ENCODE results near the gene TSEN2. TPM values are rescaled to one million over a fixed set of nuclear protein-coding genes. Genes with fewer than 3 reads are reported as not detected.

The TSEN2 gene
- total RNA-seq, 4 donors from 2014 or later: 20.9 to 47.6 (median 30.1) TPM

GRCh38 chr3:12521010-12521409 is 36.7 kb downstream of the TSEN2 start:
- in situ Hi-C loops (cut with MboI; ENCODE audit: low pct_ligation_motif_present in 1 of 4, low pct_unique_long_range_greater_than_20kb in 1 of 4, low sequenced_read_pairs in 3 of 4): no loop called here
- H3K4me3 ChIP-seq: no peak overlapping the region
- H3K27ac ChIP-seq: no peak overlapping the region
- no peaks in the 10 kb centered on the region for H3K9me3 ChIP-seq
- TF ChIP-seq POLR2A (IDR thresholded peaks at IDR 0.05) (no peak), EP300 (IDR thresholded peaks at IDR 0.05; ENCODE audit: low read depth) (no peak), CTCF (IDR thresholded peaks at IDR 0.05) (no peak), POLR2AphosphoS5 (IDR thresholded peaks at IDR 0.05) (no peak)
- no peaks in the 10 kb centered on the region for H3K4me1 ChIP-seq
- peaks cover 0 to 4% (median 0%) of the 10 kb centered on the region in 4 donors for H3K36me3 ChIP-seq
- H3K27me3 ChIP-seq: no peaks in the 10 kb centered on the region
- no peak for DNase-seq
- WGBS, 2 donors (ENCODE audit: low coverage in 1 of 2): 94 to 100% methylated on average over 1 to 2 of the region's 2 CpGs
- intact Hi-C loops (cut with DNase I; ENCODE audit: low total_unique reads): no loop called here

GRCh38 chr3:12522721-12523120 is 38.4 kb downstream of the TSEN2 start:
- Histone ChIP-seq H3K4me3 (no peak overlapping the region), H3K4me1 (no peaks in the 10 kb centered on the region), H3K27ac (no peak overlapping the region), H3K27me3 (no peaks in the 10 kb centered on the region), H3K9me3 (no peaks in the 10 kb centered on the region), H3K36me3 (peaks cover 0 to 4% (median 0%) of the 10 kb centered on the region in 4 donors)
- no peak for DNase-seq
- 57 to 62% methylated on average over 1 of the region's 1 CpG for WGBS, 2 donors (ENCODE audit: low coverage in 1 of 2)
- TF ChIP-seq EP300 (IDR thresholded peaks at IDR 0.05; ENCODE audit: low read depth) (no peak), POLR2AphosphoS5 (IDR thresholded peaks at IDR 0.05) (no peak), POLR2A (IDR thresholded peaks at IDR 0.05) (no peak), CTCF (IDR thresholded peaks at IDR 0.05) (no peak)
- in situ Hi-C loops (cut with MboI; ENCODE audit: low pct_ligation_motif_present in 1 of 4, low pct_unique_long_range_greater_than_20kb in 1 of 4, low sequenced_read_pairs in 3 of 4): no loop called here
- intact Hi-C loops (cut with DNase I; ENCODE audit: low total_unique reads): no loop called here

DNA sequence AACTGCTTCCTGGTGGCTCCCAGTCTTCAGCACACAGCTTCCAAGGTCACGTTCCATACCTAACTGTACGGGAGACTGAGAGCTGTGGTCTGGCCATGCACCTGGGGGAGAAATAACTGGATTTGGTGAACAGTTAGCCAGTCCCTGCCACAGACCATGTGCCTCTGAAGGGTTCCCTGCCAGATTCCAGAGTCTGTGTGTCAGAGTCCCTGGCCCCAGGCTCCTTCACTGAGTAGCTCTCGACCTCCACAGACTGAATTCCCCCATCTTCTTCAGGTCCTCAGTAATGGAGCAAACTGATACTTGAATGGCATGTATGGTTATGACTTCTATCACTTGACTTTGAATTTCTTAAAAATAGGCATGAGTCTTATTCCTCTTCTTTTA is 43.5 kb downstream of the TSEN2 start:
- peaks cover 0 to 36% (median 5%) of the 10 kb centered on the region in 4 donors for H3K36me3 ChIP-seq
- 96% methylated on average over 3 of the region's 3 CpGs; no CpG with 5 or more reads in 1 of the 2 donors for WGBS, 2 donors (ENCODE audit: low coverage in 1 of 2)

GRCh38 chr3:12532182-12532581 is 47.9 kb downstream of the TSEN2 start:
- WGBS, 2 donors (ENCODE audit: low coverage in 1 of 2): 92 to 94% methylated on average over 2 to 5 of the region's 5 CpGs
- TF ChIP-seq CTCF (IDR thresholded peaks at IDR 0.05) (no peak), POLR2AphosphoS5 (IDR thresholded peaks at IDR 0.05) (no peak), EP300 (IDR thresholded peaks at IDR 0.05; ENCODE audit: low read depth) (no peak)
- in situ Hi-C loops (cut with MboI; ENCODE audit: low pct_ligation_motif_present in 1 of 4, low pct_unique_long_range_greater_than_20kb in 1 of 4, low sequenced_read_pairs in 3 of 4): no loop called here

More for the DNA sequence above, 43.5 kb downstream of the TSEN2 start:
- Histone ChIP-seq H3K27ac (no peak overlapping the region), H3K27me3 (no peaks in the 10 kb centered on the region), H3K4me3 (no peak overlapping the region), H3K4me1 (no peaks in the 10 kb centered on the region), H3K9me3 (no peaks in the 10 kb centered on the region)
- no peak for DNase-seq
- in situ Hi-C loops (cut with MboI; ENCODE audit: low pct_ligation_motif_present in 1 of 4, low pct_unique_long_range_greater_than_20kb in 1 of 4, low sequenced_read_pairs in 3 of 4): no loop called here
- intact Hi-C loops (cut with DNase I; ENCODE audit: low total_unique reads): no loop called here
- TF ChIP-seq EP300 (IDR thresholded peaks at IDR 0.05; ENCODE audit: low read depth) (no peak), POLR2AphosphoS5 (IDR thresholded peaks at IDR 0.05) (no peak), CTCF (IDR thresholded peaks at IDR 0.05) (no peak), POLR2A (IDR thresholded peaks at IDR 0.05) (no peak)

More at GRCh38 chr3:12532182-12532581, 47.9 kb downstream of the TSEN2 start:
- H3K4me1 ChIP-seq: no peaks in the 10 kb centered on the region
- no peaks in the 10 kb centered on the region for H3K27me3 ChIP-seq
- peaks cover 0 to 34% (median 7%) of the 10 kb centered on the region in 4 donors for H3K36me3 ChIP-seq
- H3K9me3 ChIP-seq: no peaks in the 10 kb centered on the region
- intact Hi-C loops (cut with DNase I; ENCODE audit: low total_unique reads): no loop called here
- no peak overlapping the region for H3K27ac ChIP-seq
- H3K4me3 ChIP-seq: no peak overlapping the region
- no peak for DNase-seq

Measured in transverse colon (tissue), 4 donors.